CD14-positive monocyte (primary cell): ENCODE data around the gene MR1. TPM values are rescaled to one million over a fixed set of nuclear protein-coding genes. Genes with fewer than 3 reads are reported as not detected.

Source experiments
- DNase-seq, 3 donors: peaks; one replicate each; pipeline ENCODE4 v3.0.0-alpha.2; 2011 to 2022
- H2AFZ ChIP-seq: 2 replicates; pipeline ENCODE4 v1.6.0; 2012; ENCODE audit warnings: mild to moderate bottlenecking, low read depth, low read length, inconsistent platforms; ENCODE audit not compliant: insufficient read depth, poor library complexity, severe bottlenecking
- H3K27ac ChIP-seq, 2 donors: 1 replicate in 1 of 2; 2 replicates in 1 of 2; pipeline ENCODE4 v1.5.1; 2012 to 2013; ENCODE audit warnings: low read length in 2 of 2, control low read depth in 1 of 2, inconsistent platforms in 1 of 2, low read depth in 1 of 2, mild to moderate bottlenecking in 1 of 2
- H3K27me3 ChIP-seq, 2 donors: one replicate each; pipeline versions ENCODE4 v1.6.0 to v1.6.1; 2011 to 2013; ENCODE audit warnings: low read length in 2 of 2; ENCODE audit not compliant: control insufficient read depth in 2 of 2, insufficient read depth in 2 of 2
- H3K36me3 ChIP-seq, 2 donors: replicated peaks in 1 of 2; 1 replicate in 1 of 2; 2 replicates in 1 of 2; pipeline versions ENCODE4 v1.5.1 to v1.6.1; 2012 to 2013; ENCODE audit warnings: low read length in 2 of 2, control low read depth in 1 of 2, inconsistent platforms in 1 of 2, mild to moderate bottlenecking in 1 of 2; ENCODE audit not compliant: insufficient read depth in 2 of 2, control insufficient read depth in 1 of 2
- H3K4me1 ChIP-seq, 2 donors: 1 replicate in 1 of 2; 2 replicates in 1 of 2; pipeline versions ENCODE4 v1.5.1 to v1.6.1; 2012 to 2013; ENCODE audit warnings: low read length in 2 of 2, control low read depth in 1 of 2, inconsistent platforms in 1 of 2, mild to moderate bottlenecking in 1 of 2, moderate library complexity in 1 of 2; ENCODE audit not compliant: insufficient read depth in 2 of 2, control insufficient read depth in 1 of 2
- H3K4me2 ChIP-seq: replicated peaks from 2 replicates; pipeline ENCODE3; 2012; ENCODE audit warnings: low read length, moderate library complexity, mild to moderate bottlenecking; ENCODE audit not compliant: poor library complexity, severe bottlenecking; ENCODE audit errors: extremely low read depth
- H3K4me3 ChIP-seq, 3 experiments: fragments of 200-600 bp in 1 of 3; sonication (generic) in 1 of 3; replicated peaks in 1 of 3; 1 replicate in 2 of 3; 2 replicates in 1 of 3; pipeline ENCODE4 v1.5.1; 2011 to 2013; ENCODE audit warnings: low read length in 3 of 3, mild to moderate bottlenecking in 3 of 3, control low read depth in 2 of 3, low read depth in 2 of 3, inconsistent platforms in 1 of 3, moderate library complexity in 1 of 3
- H3K79me2 ChIP-seq: 2 replicates; pipeline ENCODE4 v1.6.0; 2012; ENCODE audit warnings: mild to moderate bottlenecking, control low read depth, inconsistent platforms, low read length, moderate library complexity; ENCODE audit not compliant: insufficient read depth
- H3K9ac ChIP-seq: 2 replicates; pipeline ENCODE4 v1.6.0; 2017; ENCODE audit warnings: low read length, mild to moderate bottlenecking; ENCODE audit not compliant: insufficient read depth, poor library complexity, severe bottlenecking
- H3K9me3 ChIP-seq, 2 donors: replicated peaks in 1 of 2; 1 replicate in 1 of 2; 2 replicates in 1 of 2; pipeline versions ENCODE4 v1.5.1 to v1.6.1; 2012 to 2013; ENCODE audit warnings: low read length in 2 of 2, control low read depth in 1 of 2; ENCODE audit not compliant: control insufficient read depth in 1 of 2, insufficient read depth in 1 of 2
- H4K20me1 ChIP-seq: 2 replicates; pipeline ENCODE4 v1.6.0; 2012; ENCODE audit warnings: mild to moderate bottlenecking, low read length, control low read depth, moderate library complexity; ENCODE audit not compliant: insufficient read depth
- H3K27ac Mint-ChIP-seq, 7 donors: one replicate each; pipeline ENCODE4 v1.8.0; 2020; ENCODE audit warnings: mild to moderate bottlenecking in 7 of 7, mixed read lengths in 7 of 7, moderate library complexity in 6 of 7, inconsistent platforms in 2 of 7
- H3K27me3 Mint-ChIP-seq, 3 donors: one replicate each; pipeline ENCODE4 v1.8.0; 2021 to 2022; ENCODE audit warnings: low read depth in 3 of 3, mild to moderate bottlenecking in 3 of 3, mixed read lengths in 3 of 3, moderate library complexity in 3 of 3, inconsistent platforms in 1 of 3
- H3K36me3 Mint-ChIP-seq, 2 donors: one replicate each; pipeline ENCODE4 v1.8.0; 2020; ENCODE audit warnings: mixed read lengths in 2 of 2, inconsistent platforms in 1 of 2, mild to moderate bottlenecking in 1 of 2
- H3K4me1 Mint-ChIP-seq: one replicate; pipeline ENCODE4 v1.8.0; 2020; ENCODE audit warnings: mild to moderate bottlenecking, mixed read lengths
- H3K4me3 Mint-ChIP-seq, 2 donors: one replicate each; pipeline ENCODE4 v1.8.0; 2020; ENCODE audit warnings: mild to moderate bottlenecking in 2 of 2, mixed read lengths in 2 of 2, moderate library complexity in 1 of 2
- H3K9me3 Mint-ChIP-seq, 7 donors: one replicate each; pipeline ENCODE4 v1.8.0; 2020 to 2022; ENCODE audit warnings: mixed read lengths in 7 of 7, mild to moderate bottlenecking in 6 of 7, moderate library complexity in 6 of 7, inconsistent platforms in 2 of 7
- WGBS: methylation state at CpG from one replicate; pipeline ENCODE4 v1.1.5; 2013; ENCODE audit warnings: missing lambda C conversion rate; ENCODE audit not compliant: insufficient coverage; 5-methylcytosine and 5-hydroxymethylcytosine counted together
- intact Hi-C, 2 donors: fragments of 100-400 bp; cut with micrococcal nuclease; formaldehyde crosslinking; loops; one replicate each; pipeline versions ENCODE4 v1.15.0 to v1.15.1; 2023
- polyA plus RNA-seq, 3 donors: library from polyadenylated mRNA; depleted of rRNA in 1 of 3; unstranded in 2 of 3; stranded (reverse) in 1 of 3; fragments of 300-500 nt in 2 of 3; fragments of >200 nt in 1 of 3; fragmentation: Illumina TruSeq in 2 of 3; gene quantifications; 1 replicate in 2 of 3; 2 replicates in 1 of 3; pipeline ENCODE4 v1.2.3, GENCODE V29; 2012 to 2021
- TF ChIP-seq, protein P1 (sequence below): fragments of 200-600 bp; IDR thresholded peaks from one replicate; pipeline ENCODE4 v1.8.0; 2022; ENCODE audit warnings: antibody characterized with exemption, mild to moderate bottlenecking

MR1 gene
- polyA plus RNA-seq, 3 donors = 17.7 to 46.9 (median 40.9) TPM

DNA sequence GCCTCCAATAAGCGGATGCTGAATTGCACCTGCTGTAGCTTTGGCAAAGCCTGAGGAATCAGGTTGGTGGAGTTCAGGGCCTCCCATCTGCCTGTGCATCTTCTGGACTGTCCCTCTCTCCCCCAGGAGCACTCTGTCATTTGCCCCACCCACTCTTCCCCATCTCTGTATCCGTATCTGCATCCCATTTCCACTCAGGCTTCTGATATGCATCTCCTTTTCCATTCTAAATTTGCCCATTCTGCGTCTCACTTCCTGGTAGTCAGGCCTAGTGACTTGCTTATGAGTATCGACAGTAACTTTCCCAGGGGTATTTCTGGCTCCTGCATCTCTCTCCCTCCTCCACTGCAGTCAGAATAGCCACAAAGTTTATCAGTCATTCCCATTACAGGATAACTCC is 15.6 kb downstream of the MR1 start:
- Mint-ChIP-seq H3K36me3 (peaks cover 60 to 69% of the 10 kb centered on the region in 2 donors), H3K4me1 (peaks cover 13% of the 10 kb centered on the region), H3K27ac (no peak overlapping the region), H3K27me3 (peaks cover 0 to 4% (median 2%) of the 10 kb centered on the region in 3 donors), H3K9me3 (peaks cover 0 to 3% (median 0%) of the 10 kb centered on the region in 7 donors), H3K4me3 (no peak overlapping the region)
- Histone ChIP-seq H3K27ac (no peak overlapping the region), H2AFZ (no peak overlapping the region), H3K79me2 (peaks cover 14% of the 10 kb centered on the region), H3K4me3 (no peak overlapping the region), H3K4me1 (peaks cover 17 to 19% of the 10 kb centered on the region in 2 donors), H3K36me3 (peaks cover 25 to 64% of the 10 kb centered on the region in 2 donors), H3K9ac (no peak overlapping the region), H3K9me3 (no peaks in the 10 kb centered on the region), H4K20me1 (no peaks in the 10 kb centered on the region), H3K4me2 (no peak overlapping the region), H3K27me3 (no peaks in the 10 kb centered on the region)
- intact Hi-C loops = no loop called here
- TF ChIP-seq, protein P1, sequence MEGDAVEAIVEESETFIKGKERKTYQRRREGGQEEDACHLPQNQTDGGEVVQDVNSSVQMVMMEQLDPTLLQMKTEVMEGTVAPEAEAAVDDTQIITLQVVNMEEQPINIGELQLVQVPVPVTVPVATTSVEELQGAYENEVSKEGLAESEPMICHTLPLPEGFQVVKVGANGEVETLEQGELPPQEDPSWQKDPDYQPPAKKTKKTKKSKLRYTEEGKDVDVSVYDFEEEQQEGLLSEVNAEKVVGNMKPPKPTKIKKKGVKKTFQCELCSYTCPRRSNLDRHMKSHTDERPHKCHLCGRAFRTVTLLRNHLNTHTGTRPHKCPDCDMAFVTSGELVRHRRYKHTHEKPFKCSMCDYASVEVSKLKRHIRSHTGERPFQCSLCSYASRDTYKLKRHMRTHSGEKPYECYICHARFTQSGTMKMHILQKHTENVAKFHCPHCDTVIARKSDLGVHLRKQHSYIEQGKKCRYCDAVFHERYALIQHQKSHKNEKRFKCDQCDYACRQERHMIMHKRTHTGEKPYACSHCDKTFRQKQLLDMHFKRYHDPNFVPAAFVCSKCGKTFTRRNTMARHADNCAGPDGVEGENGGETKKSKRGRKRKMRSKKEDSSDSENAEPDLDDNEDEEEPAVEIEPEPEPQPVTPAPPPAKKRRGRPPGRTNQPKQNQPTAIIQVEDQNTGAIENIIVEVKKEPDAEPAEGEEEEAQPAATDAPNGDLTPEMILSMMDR = no peak
- no peak for DNase-seq
- 92% methylated on average over 4 of the region's 4 CpGs for WGBS

DNA sequence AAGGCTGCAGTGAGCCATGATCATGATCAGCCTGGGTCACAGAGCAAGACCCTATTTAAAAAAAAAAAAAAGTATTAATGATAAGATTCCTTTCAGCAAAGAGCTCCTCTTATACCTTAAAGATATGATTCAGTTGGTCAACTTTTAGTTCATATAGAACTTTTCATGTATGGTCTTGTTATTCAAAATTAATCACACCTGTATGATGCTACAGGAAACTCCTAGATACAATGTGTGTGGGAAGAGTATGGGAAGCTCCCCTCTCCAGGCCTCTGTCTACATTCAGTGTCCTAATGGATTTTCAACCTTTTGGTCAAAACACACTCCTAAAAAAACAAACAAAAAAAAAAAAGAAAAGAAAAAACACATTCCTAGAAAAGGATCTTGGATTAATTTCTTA is 17.1 kb downstream of the MR1 start:
- Histone ChIP-seq H2AFZ (no peak overlapping the region), H3K4me2 (no peak overlapping the region), H3K79me2 (peaks cover 1% of the 10 kb centered on the region), H3K9me3 (no peaks in the 10 kb centered on the region), H3K27me3 (no peaks in the 10 kb centered on the region), H3K36me3 (peaks cover 33 to 80% of the 10 kb centered on the region in 2 donors), H3K4me3 (no peak overlapping the region), H3K27ac (no peak overlapping the region), H3K9ac (no peak overlapping the region), H3K4me1 (peaks cover 7 to 8% of the 10 kb centered on the region in 2 donors), H4K20me1 (no peaks in the 10 kb centered on the region)
- Mint-ChIP-seq H3K27ac (no peak overlapping the region), H3K4me1 (peaks cover 4% of the 10 kb centered on the region), H3K4me3 (no peak overlapping the region), H3K9me3 (peaks cover 0 to 3% (median 0%) of the 10 kb centered on the region in 7 donors), H3K27me3 (peaks cover 0 to 2% (median 2%) of the 10 kb centered on the region in 3 donors), H3K36me3 (peaks cover 65 to 79% of the 10 kb centered on the region in 2 donors)
- intact Hi-C loops = no loop called here
- no peak for DNase-seq
- TF ChIP-seq, protein P1 = no peak
